Measurements from ENCODE around the gene PLEKHG3.

GRCh38 chr14:64700894-64701293 is 3.3 kb upstream of the PLEKHG3 start:
- TF ChIP-seq CTCF (conservative IDR thresholded peaks at IDR 0.05; ENCODE audit: low read length), result no peak
- TF ChIP-seq EZH2phosphoT487 (IDR thresholded peaks at IDR 0.05; ENCODE audit: borderline replicate concordance, low read depth, low read length), result no peak

Measured in OCI-LY7 (cell line).